Gastrocnemius medialis (tissue), 4 donors: ENCODE data around the gene GTF3C1.

Experiments used
- CTCF ChIP-seq, 5 experiments: fragments of 450-650 bp in 3 of 5; fragments of 200-600 bp in 2 of 5; sonication (generic) in 2 of 5; IDR thresholded peaks in 4 of 5; conservative IDR thresholded peaks in 1 of 5; 1 replicate in 4 of 5; 2 replicates in 1 of 5; pipeline ENCODE4 v1.5.1; 2016 to 2019; ENCODE audit warnings: antibody characterized with exemption in 5 of 5, mild to moderate bottlenecking in 3 of 5, moderate library complexity in 3 of 5
- POLR2A ChIP-seq, 2 donors: fragments of 450-650 bp; IDR thresholded peaks; one replicate each; pipeline ENCODE4 v1.6.1; 2017; ENCODE audit warnings: antibody characterized with exemption in 2 of 2, mild to moderate bottlenecking in 2 of 2, moderate library complexity in 2 of 2

GRCh38 chr16:27410761-27411160 is 139.0 kb downstream of the GTF3C1 start:
- TF ChIP-seq POLR2A (IDR thresholded peaks at IDR 0.05) (no peak), CTCF (IDR thresholded peaks at IDR 0.05 in 4 of 5, conservative IDR thresholded peaks at IDR 0.05 in 1 of 5) (no peak)
